IgD-negative memory B cell (primary cell): ENCODE data around the gene VRK1. TPM values are rescaled to one million over a fixed set of nuclear protein-coding genes. Genes with fewer than 3 reads are reported as not detected.
A peak's percentile ranks its signal among the peaks of the same experiment; 100 is the strongest.

Experiments
- H3K27ac Mint-ChIP-seq, 3 donors: one replicate each; pipeline ENCODE4 v1.8.0; 2020 to 2022; ENCODE audit warnings: mild to moderate bottlenecking in 3 of 3, mixed read lengths in 3 of 3, moderate library complexity in 1 of 3
- H3K27me3 Mint-ChIP-seq: one replicate; pipeline ENCODE4 v1.8.0; 2021; ENCODE audit warnings: mixed read lengths
- H3K36me3 Mint-ChIP-seq: one replicate; pipeline ENCODE4 v1.8.0; 2020; ENCODE audit warnings: mild to moderate bottlenecking, mixed read lengths
- H3K4me1 Mint-ChIP-seq, 3 donors: one replicate each; pipeline ENCODE4 v1.8.0; 2020 to 2022; ENCODE audit warnings: mixed read lengths in 3 of 3, mild to moderate bottlenecking in 1 of 3
- H3K4me3 Mint-ChIP-seq, 4 donors: one replicate each; pipeline ENCODE4 v1.8.0; 2020 to 2022; ENCODE audit warnings: mild to moderate bottlenecking in 4 of 4, mixed read lengths in 4 of 4, moderate library complexity in 3 of 4
- H3K9me3 Mint-ChIP-seq, 3 donors: one replicate each; pipeline ENCODE4 v1.8.0; 2020 to 2021; ENCODE audit warnings: mixed read lengths in 3 of 3, mild to moderate bottlenecking in 1 of 3
- polyA plus RNA-seq: library from polyadenylated mRNA; unstranded; fragments of 300-500 nt; fragmentation: Illumina TruSeq; gene quantifications from one replicate; pipeline ENCODE4 v1.2.3, GENCODE V29; 2021

The VRK1 gene
- polyA plus RNA-seq, 1 donor from 2014 or later = 35.9 TPM

- H3K4me3 Mint-ChIP-seq = no peak overlapping the region
- H3K27ac Mint-ChIP-seq = no peak overlapping the region
- H3K36me3 Mint-ChIP-seq = no peaks in the 10 kb centered on the region
- peaks cover 0 to 4% (median 2%) of the 10 kb centered on the region in 3 donors for H3K4me1 Mint-ChIP-seq
- H3K9me3 Mint-ChIP-seq = peaks cover 0 to 8% (median 7%) of the 10 kb centered on the region in 3 donors
- no peaks in the 10 kb centered on the region for H3K27me3 Mint-ChIP-seq
These were observed 123.6 kb downstream of the VRK1 start for GRCh38 chr14:96920820-96921219.

DNA sequence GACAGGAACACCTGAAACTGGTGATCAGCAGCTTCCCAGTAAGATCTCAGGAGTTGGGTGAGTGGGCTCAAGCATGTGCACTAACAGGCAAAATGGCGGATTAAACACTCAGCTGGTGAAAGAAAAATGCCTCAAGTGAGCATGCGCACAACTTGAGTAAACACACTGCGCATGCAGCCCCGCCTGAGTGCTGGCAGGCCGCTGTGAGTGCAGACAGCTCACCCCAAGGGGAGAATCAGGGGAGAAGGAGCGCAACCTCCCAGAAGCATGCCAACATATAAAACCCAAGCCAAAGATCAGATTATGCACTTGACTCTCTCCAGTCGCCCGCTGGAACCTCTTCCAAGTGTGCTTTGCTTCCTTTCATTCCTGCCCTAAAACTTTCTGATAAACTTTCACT is 125.8 kb downstream of the VRK1 start:
- H3K36me3 Mint-ChIP-seq = no peaks in the 10 kb centered on the region
- H3K27me3 Mint-ChIP-seq = no peaks in the 10 kb centered on the region
- H3K27ac Mint-ChIP-seq = no peak overlapping the region
- H3K4me1 Mint-ChIP-seq = peaks cover 0 to 10% (median 5%) of the 10 kb centered on the region in 3 donors
- H3K4me3 Mint-ChIP-seq = peak overlapping the region in 1 of 4 donors; percentile 68
- H3K9me3 Mint-ChIP-seq = peaks cover 0 to 6% (median 4%) of the 10 kb centered on the region in 3 donors

- peaks cover 0 to 6% (median 0%) of the 10 kb centered on the region in 3 donors for H3K9me3 Mint-ChIP-seq
- peak overlapping the region in 1 of 4 donors; percentile 47 for H3K4me3 Mint-ChIP-seq
- H3K27me3 Mint-ChIP-seq = no peaks in the 10 kb centered on the region
- peaks cover 2% of the 10 kb centered on the region for H3K36me3 Mint-ChIP-seq
- no peak overlapping the region for H3K27ac Mint-ChIP-seq
- H3K4me1 Mint-ChIP-seq = peaks cover 0 to 10% (median 3%) of the 10 kb centered on the region in 3 donors
These were observed 128.2 kb downstream of the VRK1 start for GRCh38 chr14:96925422-96925821.

DNA sequence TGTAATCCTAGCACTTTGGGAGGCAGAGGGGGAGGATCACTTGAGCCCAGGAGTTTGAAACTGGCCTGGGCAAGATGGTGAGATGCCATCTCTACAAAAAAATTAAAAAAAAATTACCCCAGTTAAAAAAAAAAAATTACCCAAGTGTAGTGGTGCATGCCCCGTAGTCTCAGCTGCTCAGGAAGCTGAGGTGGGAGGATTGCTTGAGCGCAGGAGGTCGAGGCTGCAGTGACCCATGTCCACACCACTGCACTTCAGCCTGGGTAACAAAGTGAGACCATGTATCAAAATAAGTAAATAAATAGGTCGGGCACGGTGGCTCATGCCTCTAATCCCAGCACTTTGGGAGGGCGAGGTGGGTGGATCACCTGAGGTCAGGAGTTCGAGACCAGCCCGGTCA is 128.8 kb downstream of the VRK1 start:
- peak overlapping the region in 1 of 4 donors; percentile 58 for H3K4me3 Mint-ChIP-seq
- no peak overlapping the region for H3K27ac Mint-ChIP-seq
- no peaks in the 10 kb centered on the region for H3K27me3 Mint-ChIP-seq
- peaks cover 0 to 6% (median 0%) of the 10 kb centered on the region in 3 donors for H3K9me3 Mint-ChIP-seq
- peaks cover 0 to 10% (median 3%) of the 10 kb centered on the region in 3 donors for H3K4me1 Mint-ChIP-seq
- peaks cover 2% of the 10 kb centered on the region for H3K36me3 Mint-ChIP-seq

DNA sequence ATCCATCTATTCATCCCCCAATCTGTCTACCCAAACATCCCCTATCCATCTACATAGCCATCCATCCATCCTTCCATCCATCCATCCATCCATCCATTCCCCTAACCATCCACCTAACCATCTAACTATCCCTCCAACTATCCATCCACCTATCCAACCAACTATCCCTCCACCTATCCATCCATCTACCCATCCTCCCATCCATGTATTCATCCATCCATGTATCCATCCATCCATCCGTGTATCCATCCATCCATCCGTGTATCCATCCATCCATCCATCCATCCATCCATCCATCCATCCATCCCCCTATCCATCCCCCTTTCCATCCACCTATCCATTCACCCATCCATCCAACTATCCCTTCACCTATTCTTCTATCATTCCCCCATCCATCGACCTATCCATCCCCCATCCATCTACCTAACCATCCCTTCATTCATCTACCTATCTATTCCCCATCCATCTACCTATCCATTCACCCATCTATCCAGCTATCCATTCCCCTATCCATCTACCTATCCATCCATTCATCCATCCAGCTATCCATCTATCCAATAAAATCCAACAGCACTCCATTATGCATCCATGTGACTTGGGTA is 131.7 kb downstream of the VRK1 start:
- peaks cover 2% of the 10 kb centered on the region for H3K36me3 Mint-ChIP-seq
- H3K4me1 Mint-ChIP-seq = peaks cover 0 to 10% (median 3%) of the 10 kb centered on the region in 3 donors
- no peak overlapping the region for H3K27ac Mint-ChIP-seq
- no peaks in the 10 kb centered on the region for H3K27me3 Mint-ChIP-seq
- no peak overlapping the region for H3K4me3 Mint-ChIP-seq
- H3K9me3 Mint-ChIP-seq = no peaks in the 10 kb centered on the region

GRCh38 chr14:96929950-96930349 is 132.8 kb downstream of the VRK1 start:
- Mint-ChIP-seq H3K36me3 (peaks cover 2% of the 10 kb centered on the region), H3K27ac (no peak overlapping the region), H3K4me1 (peaks cover 0 to 10% (median 3%) of the 10 kb centered on the region in 3 donors)

DNA sequence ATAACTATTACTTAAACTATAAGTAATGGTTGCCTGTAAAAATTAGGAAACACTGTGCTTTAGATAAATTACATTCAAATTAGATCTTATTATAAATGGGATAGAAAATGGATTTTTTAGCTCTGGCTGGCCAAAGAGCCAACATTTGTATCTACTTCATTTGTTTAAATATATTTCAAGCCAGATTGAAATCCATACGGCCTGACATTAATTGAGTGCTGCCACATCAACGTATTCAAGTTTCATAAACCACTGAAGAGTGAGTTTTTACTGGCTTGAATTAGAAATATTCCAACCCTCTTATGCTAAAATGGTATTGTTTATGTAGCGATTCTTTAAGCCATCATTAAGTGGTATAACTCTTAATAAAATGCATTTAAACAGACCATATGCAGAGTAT is 133.3 kb downstream of the VRK1 start:
- Mint-ChIP-seq H3K27ac (no peak overlapping the region), H3K4me3 (no peak overlapping the region), H3K27me3 (no peaks in the 10 kb centered on the region), H3K9me3 (no peaks in the 10 kb centered on the region), H3K4me1 (peaks cover 0 to 7% (median 3%) of the 10 kb centered on the region in 3 donors), H3K36me3 (peaks cover 2% of the 10 kb centered on the region)

More at GRCh38 chr14:96929950-96930349, 132.8 kb downstream of the VRK1 start:
- Mint-ChIP-seq H3K27me3 (no peaks in the 10 kb centered on the region), H3K9me3 (no peaks in the 10 kb centered on the region), H3K4me3 (no peak overlapping the region)
